Gastrocnemius medialis (tissue), 4 donors: ENCODE results near the gene ASB5. TPM values are rescaled to one million over a fixed set of nuclear protein-coding genes. Genes with fewer than 3 reads are reported as not detected.

Experiments used
- ATAC-seq, 2 donors: fragments of 150-250 bp; one replicate each; pipeline ENCODE4 v1.9.1; 2016
- DNase-seq, 2 donors: peaks; one replicate each; pipeline ENCODE4 v3.0.0-alpha.2; 2019
- H3K27ac ChIP-seq, 4 donors: fragments of 200-600 bp; sonication (generic); 1 replicate in 1 of 4; 2 replicates in 3 of 4; pipeline ENCODE4 v1.5.1; 2016 to 2018; ENCODE audit warnings: mild to moderate bottlenecking in 2 of 4, moderate library complexity in 1 of 4
- H3K27me3 ChIP-seq, 3 donors: fragments of 200-600 bp; sonication (generic) in 2 of 3; 1 replicate in 1 of 3; 2 replicates in 2 of 3; pipeline versions ENCODE4 v1.5.1 to v1.6.0; 2016 to 2019; ENCODE audit warnings: mild to moderate bottlenecking in 1 of 3, moderate library complexity in 1 of 3
- H3K36me3 ChIP-seq, 2 donors: fragments of 200-600 bp; sonication (generic) in 1 of 2; one replicate each; pipeline ENCODE4 v1.5.1; 2017 to 2018
- H3K4me1 ChIP-seq, 2 donors: fragments of 200-600 bp; sonication (generic) in 1 of 2; one replicate each; pipeline ENCODE4 v1.5.1; 2016 to 2017; ENCODE audit warnings: mild to moderate bottlenecking in 2 of 2
- H3K4me3 ChIP-seq, 4 donors: fragments of 200-600 bp; sonication (generic) in 3 of 4; 1 replicate in 1 of 4; 2 replicates in 3 of 4; pipeline ENCODE4 v1.5.1; 2016 to 2019; ENCODE audit warnings: mild to moderate bottlenecking in 2 of 4
- H3K9me3 ChIP-seq, 3 donors: fragments of 200-600 bp; sonication (generic) in 2 of 3; 1 replicate in 1 of 3; 2 replicates in 2 of 3; pipeline ENCODE4 v1.5.1; 2016 to 2019
- CTCF ChIP-seq, 5 experiments: fragments of 450-650 bp in 3 of 5; fragments of 200-600 bp in 2 of 5; sonication (generic) in 2 of 5; IDR thresholded peaks in 4 of 5; conservative IDR thresholded peaks in 1 of 5; 1 replicate in 4 of 5; 2 replicates in 1 of 5; pipeline ENCODE4 v1.5.1; 2016 to 2019; ENCODE audit warnings: antibody characterized with exemption in 5 of 5, mild to moderate bottlenecking in 3 of 5, moderate library complexity in 3 of 5
- POLR2A ChIP-seq, 2 donors: fragments of 450-650 bp; IDR thresholded peaks; one replicate each; pipeline ENCODE4 v1.6.1; 2017; ENCODE audit warnings: antibody characterized with exemption in 2 of 2, mild to moderate bottlenecking in 2 of 2, moderate library complexity in 2 of 2
- in situ Hi-C, 4 donors: fragments of 200-750 bp; cut with MboI; loops; one replicate each; pipeline versions ENCODE4 v1.15.0 to v1.8.0; 2017; ENCODE audit warnings: low sequenced_read_pairs in 4 of 4
- intact Hi-C: fragments of 100-400 bp; cut with DNase I; formaldehyde crosslinking; loops from one replicate; pipeline ENCODE4 v1.15.1; 2023; ENCODE audit warnings: low total_unique reads
- total RNA-seq, 4 donors: library from RNA; depleted of rRNA; stranded (reverse); fragments of >200 nt; gene quantifications; one replicate each; pipeline versions ENCODE4 v1.1.0 to v1.2.3, GENCODE V29; 2016

The ASB5 gene
- total RNA-seq, 4 donors from 2014 or later = 48.7 to 284 (median 179) TPM

- TF ChIP-seq POLR2A (IDR thresholded peaks at IDR 0.05) = peak; percentile 71 to 72
- no peak for TF ChIP-seq CTCF (IDR thresholded peaks at IDR 0.05 in 4 of 5, conservative IDR thresholded peaks at IDR 0.05 in 1 of 5)
- DNase-seq = peak; percentile 92 to 93
- intact Hi-C loops (loop anchor here (2.0 to 5.0 kb wide), 2 partner anchors 35 to 127 kb away; no protein-coding TSS in a partner anchor), in situ Hi-C loops (no loop called here)
- Histone ChIP-seq H3K27me3 (no peaks in the 10 kb centered on the region), H3K4me1 (peaks cover 21 to 27% of the 10 kb centered on the region in 2 donors), H3K9me3 (no peaks in the 10 kb centered on the region), H3K27ac (peak within 1 kb of the TSS; percentile 82 to 93 (median 90)), H3K36me3 (no peaks in the 10 kb centered on the region), H3K4me3 (peak within 1 kb of the TSS; percentile 68 to 74 (median 69))
- ATAC-seq = peak; percentile 89 to 92
Measured at GRCh38 chr4:176195184-176195978, 73.6 kb downstream of the ASB5 start, which contains the start of gene SPATA4. Gene SPATA4, minus strand, starts transcription at chr4:176195585. Its CDS starts 23 bp downstream, at chr4:176195562.

GRCh38 chr4:176193938-176194337 is 75.1 kb downstream of the ASB5 start:
- Histone ChIP-seq H3K36me3 (no peaks in the 10 kb centered on the region), H3K9me3 (no peaks in the 10 kb centered on the region), H3K4me1 (peaks cover 34% of the 10 kb centered on the region in 2 donors), H3K4me3 (no peak overlapping the region), H3K27ac (peak overlapping the region; percentile 56 to 93 (median 86)), H3K27me3 (no peaks in the 10 kb centered on the region)
- no peak for TF ChIP-seq CTCF (IDR thresholded peaks at IDR 0.05 in 4 of 5, conservative IDR thresholded peaks at IDR 0.05 in 1 of 5)
- no peak for TF ChIP-seq POLR2A (IDR thresholded peaks at IDR 0.05)
- intact Hi-C loops (loop anchor here (2.0 kb wide), 1 partner anchor 37 kb away; no protein-coding TSS in a partner anchor), in situ Hi-C loops (no loop called here)
- DNase-seq (no peak), ATAC-seq (peak; percentile 27 to 40)

- H3K36me3 ChIP-seq = no peaks in the 10 kb centered on the region
- peaks cover 40 to 42% of the 10 kb centered on the region in 2 donors for H3K4me1 ChIP-seq
- no peak overlapping the region for H3K4me3 ChIP-seq
- H3K9me3 ChIP-seq = no peaks in the 10 kb centered on the region
- no peaks in the 10 kb centered on the region for H3K27me3 ChIP-seq
- peak overlapping the region; percentile 56 to 93 (median 86) for H3K27ac ChIP-seq
- ATAC-seq = no peak
- DNase-seq = no peak
- intact Hi-C loops (no loop called here), in situ Hi-C loops (no loop called here)
- TF ChIP-seq CTCF (IDR thresholded peaks at IDR 0.05 in 4 of 5, conservative IDR thresholded peaks at IDR 0.05 in 1 of 5) (no peak), POLR2A (IDR thresholded peaks at IDR 0.05) (no peak)
Measured at GRCh38 chr4:176193126-176193525, 75.9 kb downstream of the ASB5 start.

- no peak overlapping the region for H3K4me3 ChIP-seq
- peaks cover 51 to 53% of the 10 kb centered on the region in 2 donors for H3K4me1 ChIP-seq
- no peak for DNase-seq
- no peaks in the 10 kb centered on the region for H3K27me3 ChIP-seq
- no peaks in the 10 kb centered on the region for H3K9me3 ChIP-seq
- TF ChIP-seq CTCF (IDR thresholded peaks at IDR 0.05 in 4 of 5, conservative IDR thresholded peaks at IDR 0.05 in 1 of 5) (no peak), POLR2A (IDR thresholded peaks at IDR 0.05) (no peak)
- no peaks in the 10 kb centered on the region for H3K36me3 ChIP-seq
- no peak for ATAC-seq
- in situ Hi-C loops (no loop called here), intact Hi-C loops (no loop called here)
- H3K27ac ChIP-seq = peak overlapping the region; percentile 56 to 93 (median 86)
Measured at GRCh38 chr4:176191974-176192373, 77.0 kb downstream of the ASB5 start.
